ENCODE measurements around the gene C16orf96.

DNA sequence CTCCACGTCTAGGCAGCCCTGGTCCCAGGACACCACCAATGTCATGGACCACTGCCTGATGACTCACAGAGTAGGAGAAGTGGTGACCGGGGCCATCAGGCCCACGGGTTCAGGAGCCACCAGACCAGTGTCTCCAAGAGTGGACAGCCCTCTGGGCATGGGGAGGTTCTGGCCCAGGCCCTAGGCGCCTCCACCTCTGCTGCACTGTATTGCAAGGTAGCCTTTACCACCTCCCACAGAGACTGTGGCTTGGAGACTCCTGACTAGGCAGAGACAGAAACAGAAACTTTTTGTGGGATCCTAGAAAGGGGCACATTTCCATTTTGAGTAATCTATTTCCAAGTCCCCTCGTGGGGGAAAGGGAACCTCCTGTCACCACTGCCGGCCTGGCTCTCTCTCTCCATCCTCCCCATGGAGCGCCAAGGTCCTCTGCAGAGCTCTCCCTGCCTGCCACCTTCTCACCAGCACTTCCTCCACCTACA is 20.5 kb upstream of the C16orf96 start:
- TF ChIP-seq, protein P1, sequence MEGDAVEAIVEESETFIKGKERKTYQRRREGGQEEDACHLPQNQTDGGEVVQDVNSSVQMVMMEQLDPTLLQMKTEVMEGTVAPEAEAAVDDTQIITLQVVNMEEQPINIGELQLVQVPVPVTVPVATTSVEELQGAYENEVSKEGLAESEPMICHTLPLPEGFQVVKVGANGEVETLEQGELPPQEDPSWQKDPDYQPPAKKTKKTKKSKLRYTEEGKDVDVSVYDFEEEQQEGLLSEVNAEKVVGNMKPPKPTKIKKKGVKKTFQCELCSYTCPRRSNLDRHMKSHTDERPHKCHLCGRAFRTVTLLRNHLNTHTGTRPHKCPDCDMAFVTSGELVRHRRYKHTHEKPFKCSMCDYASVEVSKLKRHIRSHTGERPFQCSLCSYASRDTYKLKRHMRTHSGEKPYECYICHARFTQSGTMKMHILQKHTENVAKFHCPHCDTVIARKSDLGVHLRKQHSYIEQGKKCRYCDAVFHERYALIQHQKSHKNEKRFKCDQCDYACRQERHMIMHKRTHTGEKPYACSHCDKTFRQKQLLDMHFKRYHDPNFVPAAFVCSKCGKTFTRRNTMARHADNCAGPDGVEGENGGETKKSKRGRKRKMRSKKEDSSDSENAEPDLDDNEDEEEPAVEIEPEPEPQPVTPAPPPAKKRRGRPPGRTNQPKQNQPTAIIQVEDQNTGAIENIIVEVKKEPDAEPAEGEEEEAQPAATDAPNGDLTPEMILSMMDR (IDR thresholded peaks at IDR 0.05; ENCODE audit: low read depth, low read length, missing input control) = no peak
- TF ChIP-seq, protein P2, sequence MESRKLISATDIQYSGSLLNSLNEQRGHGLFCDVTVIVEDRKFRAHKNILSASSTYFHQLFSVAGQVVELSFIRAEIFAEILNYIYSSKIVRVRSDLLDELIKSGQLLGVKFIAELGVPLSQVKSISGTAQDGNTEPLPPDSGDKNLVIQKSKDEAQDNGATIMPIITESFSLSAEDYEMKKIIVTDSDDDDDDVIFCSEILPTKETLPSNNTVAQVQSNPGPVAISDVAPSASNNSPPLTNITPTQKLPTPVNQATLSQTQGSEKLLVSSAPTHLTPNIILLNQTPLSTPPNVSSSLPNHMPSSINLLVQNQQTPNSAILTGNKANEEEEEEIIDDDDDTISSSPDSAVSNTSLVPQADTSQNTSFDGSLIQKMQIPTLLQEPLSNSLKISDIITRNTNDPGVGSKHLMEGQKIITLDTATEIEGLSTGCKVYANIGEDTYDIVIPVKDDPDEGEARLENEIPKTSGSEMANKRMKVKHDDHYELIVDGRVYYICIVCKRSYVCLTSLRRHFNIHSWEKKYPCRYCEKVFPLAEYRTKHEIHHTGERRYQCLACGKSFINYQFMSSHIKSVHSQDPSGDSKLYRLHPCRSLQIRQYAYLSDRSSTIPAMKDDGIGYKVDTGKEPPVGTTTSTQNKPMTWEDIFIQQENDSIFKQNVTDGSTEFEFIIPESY (IDR thresholded peaks at IDR 0.05) = no peak
- TF ChIP-seq NR2F2 (IDR thresholded peaks at IDR 0.05) (no peak), GABPA (IDR thresholded peaks at IDR 0.05 in 1 of 2, conservative IDR thresholded peaks at IDR 0.05 in 1 of 2) (no peak), JUND (IDR thresholded peaks at IDR 0.05) (no peak), FOXA2 (IDR thresholded peaks at IDR 0.05) (no peak), FOXA1 (IDR thresholded peaks at IDR 0.05) (no peak), TAF1 (conservative IDR thresholded peaks at IDR 0.05) (no peak), YY1 (IDR thresholded peaks at IDR 0.05) (no peak), EGR1 (IDR thresholded peaks at IDR 0.05; ENCODE audit: low read depth in 2 of 2) (no peak)
- TF ChIP-seq, protein P3, sequence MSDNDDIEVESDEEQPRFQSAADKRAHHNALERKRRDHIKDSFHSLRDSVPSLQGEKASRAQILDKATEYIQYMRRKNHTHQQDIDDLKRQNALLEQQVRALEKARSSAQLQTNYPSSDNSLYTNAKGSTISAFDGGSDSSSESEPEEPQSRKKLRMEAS (IDR thresholded peaks at IDR 0.05) = no peak
- TF ChIP-seq, protein P4, sequence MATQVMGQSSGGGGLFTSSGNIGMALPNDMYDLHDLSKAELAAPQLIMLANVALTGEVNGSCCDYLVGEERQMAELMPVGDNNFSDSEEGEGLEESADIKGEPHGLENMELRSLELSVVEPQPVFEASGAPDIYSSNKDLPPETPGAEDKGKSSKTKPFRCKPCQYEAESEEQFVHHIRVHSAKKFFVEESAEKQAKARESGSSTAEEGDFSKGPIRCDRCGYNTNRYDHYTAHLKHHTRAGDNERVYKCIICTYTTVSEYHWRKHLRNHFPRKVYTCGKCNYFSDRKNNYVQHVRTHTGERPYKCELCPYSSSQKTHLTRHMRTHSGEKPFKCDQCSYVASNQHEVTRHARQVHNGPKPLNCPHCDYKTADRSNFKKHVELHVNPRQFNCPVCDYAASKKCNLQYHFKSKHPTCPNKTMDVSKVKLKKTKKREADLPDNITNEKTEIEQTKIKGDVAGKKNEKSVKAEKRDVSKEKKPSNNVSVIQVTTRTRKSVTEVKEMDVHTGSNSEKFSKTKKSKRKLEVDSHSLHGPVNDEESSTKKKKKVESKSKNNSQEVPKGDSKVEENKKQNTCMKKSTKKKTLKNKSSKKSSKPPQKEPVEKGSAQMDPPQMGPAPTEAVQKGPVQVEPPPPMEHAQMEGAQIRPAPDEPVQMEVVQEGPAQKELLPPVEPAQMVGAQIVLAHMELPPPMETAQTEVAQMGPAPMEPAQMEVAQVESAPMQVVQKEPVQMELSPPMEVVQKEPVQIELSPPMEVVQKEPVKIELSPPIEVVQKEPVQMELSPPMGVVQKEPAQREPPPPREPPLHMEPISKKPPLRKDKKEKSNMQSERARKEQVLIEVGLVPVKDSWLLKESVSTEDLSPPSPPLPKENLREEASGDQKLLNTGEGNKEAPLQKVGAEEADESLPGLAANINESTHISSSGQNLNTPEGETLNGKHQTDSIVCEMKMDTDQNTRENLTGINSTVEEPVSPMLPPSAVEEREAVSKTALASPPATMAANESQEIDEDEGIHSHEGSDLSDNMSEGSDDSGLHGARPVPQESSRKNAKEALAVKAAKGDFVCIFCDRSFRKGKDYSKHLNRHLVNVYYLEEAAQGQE (IDR thresholded peaks at IDR 0.05) = no peak
- TF ChIP-seq, protein P5, sequence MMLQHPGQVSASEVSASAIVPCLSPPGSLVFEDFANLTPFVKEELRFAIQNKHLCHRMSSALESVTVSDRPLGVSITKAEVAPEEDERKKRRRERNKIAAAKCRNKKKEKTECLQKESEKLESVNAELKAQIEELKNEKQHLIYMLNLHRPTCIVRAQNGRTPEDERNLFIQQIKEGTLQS (IDR thresholded peaks at IDR 0.05) = no peak

All from liver (tissue), 3 donors.